22Rv1 (cell line): ENCODE measurements around the gene RNF220.

Source experiments
- H3K27ac ChIP-seq: fragments of 450-650 bp; 2 replicates; pipeline ENCODE4 v1.5.1; 2017
- CTCF ChIP-seq: fragments of 450-650 bp; IDR thresholded peaks from 2 replicates; pipeline ENCODE4 v1.5.1; 2017; ENCODE audit warnings: mild to moderate bottlenecking
- ZFX ChIP-seq: fragments of 450-650 bp; IDR thresholded peaks from 2 replicates; pipeline ENCODE4 v1.6.1; 2017; ENCODE audit warnings: antibody characterized with exemption, borderline replicate concordance

The RNF220 gene

DNA sequence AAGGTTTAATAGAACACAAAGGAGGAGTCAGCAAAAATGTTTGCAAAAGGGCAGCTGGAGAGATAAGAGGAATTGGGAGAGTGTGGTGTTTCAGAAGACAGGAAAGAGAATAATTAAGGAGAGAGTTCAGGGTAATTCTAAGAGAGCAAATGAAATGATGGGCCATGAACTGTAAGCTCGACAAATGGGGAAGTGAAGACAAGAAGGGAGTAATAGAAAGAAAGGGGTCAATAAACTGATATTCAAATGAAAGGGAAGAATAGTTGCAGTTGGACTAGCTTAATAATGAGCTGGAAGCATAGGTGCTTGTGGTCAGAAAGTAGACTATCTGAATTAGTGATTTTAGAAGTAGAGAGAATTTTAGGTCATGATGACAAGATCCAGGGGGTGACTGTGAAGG, 15.6 kb upstream of the RNF220 start:
- no peak overlapping the region for H3K27ac ChIP-seq
- no peak for TF ChIP-seq ZFX
- TF ChIP-seq CTCF, result no peak

GRCh38 chr1:44390277-44390676, 14.8 kb upstream of the RNF220 start:
- H3K27ac ChIP-seq, result no peak overlapping the region
- TF ChIP-seq ZFX (no peak), CTCF (no peak)

DNA sequence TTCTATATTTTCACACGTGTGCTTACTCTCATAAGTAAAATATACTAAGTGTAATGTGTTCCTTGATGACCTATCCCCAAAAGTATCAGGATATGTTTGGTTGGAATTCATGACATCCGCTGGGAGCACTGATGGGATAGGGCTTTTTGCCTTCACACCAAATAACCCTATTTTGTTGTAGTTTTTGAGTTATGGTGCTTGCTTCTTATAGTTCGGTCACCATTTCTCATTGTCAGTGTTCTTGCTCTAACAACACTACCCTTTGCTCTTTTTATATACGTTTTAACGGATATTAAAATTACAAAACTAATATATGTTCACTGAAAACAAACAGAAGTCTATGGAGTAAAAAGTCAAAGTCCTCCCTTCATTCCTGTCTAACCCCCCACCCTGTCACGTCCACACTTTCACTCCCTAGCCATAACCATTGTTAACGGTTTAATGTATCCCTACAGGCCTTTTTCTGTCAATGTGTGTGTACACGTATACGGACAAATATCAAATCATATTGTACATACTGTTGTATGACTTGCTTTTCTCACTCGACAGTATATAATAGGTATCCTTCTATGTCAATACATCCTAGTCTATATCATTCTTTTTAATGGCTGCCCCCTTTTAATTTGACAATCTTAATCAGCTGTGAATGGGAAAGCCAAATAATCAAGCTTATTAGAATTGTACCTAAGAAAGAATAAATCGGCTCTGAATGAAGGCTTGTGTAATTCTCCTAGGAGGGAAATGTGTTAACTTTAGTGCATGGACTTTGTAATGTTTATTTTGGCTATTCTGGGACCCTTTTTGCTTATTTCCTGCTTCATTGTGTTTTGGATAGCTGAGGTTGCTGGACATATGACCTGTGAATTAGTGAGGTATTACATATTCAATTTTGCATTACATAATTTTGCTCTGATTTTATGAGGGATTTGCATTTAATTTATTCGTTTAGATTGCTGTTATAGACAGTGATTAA, 3.5 kb upstream of the RNF220 start:
- TF ChIP-seq ZFX (no peak), CTCF (no peak)
- no peak overlapping the region for H3K27ac ChIP-seq

GRCh38 chr1:44405798-44406736, 1.0 kb downstream of the RNF220 start:
- TF ChIP-seq ZFX (no peak), CTCF (no peak)
- peak overlapping the region; percentile 73 for H3K27ac ChIP-seq

- TF ChIP-seq CTCF, result no peak
- no peak for TF ChIP-seq ZFX
- no peak overlapping the region for H3K27ac ChIP-seq
Measured at GRCh38 chr1:44406737-44407429, 1.8 kb downstream of the RNF220 start.

- TF ChIP-seq ZFX (no peak), CTCF (no peak)
- no peak overlapping the region for H3K27ac ChIP-seq
Measured at GRCh38 chr1:44407430-44408211, 2.6 kb downstream of the RNF220 start.
